Jurkat, Clone E6-1 (cell line): Measurements from ENCODE around the gene CLEC16A.

Source experiments
- DNase-seq: peaks from one replicate; pipeline ENCODE4 v3.0.0-alpha.2; 2011; ENCODE audit warnings: low read depth, low spot score
- H3K4me3 ChIP-seq: 2 replicates; pipeline ENCODE4 v1.5.1; 2011; ENCODE audit warnings: mild to moderate bottlenecking, low read length, control low read depth, moderate library complexity

Gene CLEC16A

DNA sequence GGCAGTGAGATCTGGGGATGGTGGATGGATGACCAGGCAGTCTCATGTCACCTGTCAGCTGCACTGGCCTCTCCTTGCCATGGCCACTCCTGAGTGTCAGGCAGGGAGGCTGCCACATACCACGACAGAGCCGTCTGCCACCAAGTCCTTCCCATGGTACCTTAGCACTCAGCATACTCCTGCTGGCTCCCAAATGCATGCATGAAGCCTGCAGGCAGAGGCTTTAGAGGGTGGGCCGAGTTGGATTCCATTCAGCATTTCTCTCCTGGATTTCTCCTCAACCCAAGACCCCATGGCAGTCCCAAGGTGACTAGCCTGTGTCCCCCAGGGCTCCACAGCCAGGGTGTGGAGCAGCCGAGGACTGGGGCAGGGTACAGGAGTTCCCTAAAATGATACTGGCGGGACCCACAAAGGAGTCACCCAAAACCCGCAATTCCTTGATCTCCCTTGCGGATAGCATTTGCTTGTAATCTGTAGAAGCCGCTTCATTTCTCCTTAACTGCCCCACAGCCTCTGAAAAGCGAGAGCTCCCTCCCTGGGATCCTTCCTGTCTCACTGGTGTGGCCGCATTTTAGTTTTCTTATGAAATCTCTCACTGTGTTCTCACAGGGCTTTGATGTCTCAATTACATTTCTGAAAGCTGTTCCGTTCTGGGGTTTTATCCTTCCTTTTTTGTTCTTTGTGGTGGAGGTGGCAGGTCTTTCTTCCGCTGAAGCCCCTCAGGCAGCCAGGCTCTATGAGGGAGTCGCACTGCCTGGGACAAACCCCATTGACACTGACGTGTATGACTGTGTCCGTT, 170.2 kb downstream of the CLEC16A start:
- DNase-seq = peak; percentile 94
- H3K4me3 ChIP-seq = peak overlapping the region; percentile 20

GRCh38 chr16:11117576-11118211, 173.3 kb downstream of the CLEC16A start:
- H3K4me3 ChIP-seq = no peak overlapping the region
- DNase-seq = no peak

DNA sequence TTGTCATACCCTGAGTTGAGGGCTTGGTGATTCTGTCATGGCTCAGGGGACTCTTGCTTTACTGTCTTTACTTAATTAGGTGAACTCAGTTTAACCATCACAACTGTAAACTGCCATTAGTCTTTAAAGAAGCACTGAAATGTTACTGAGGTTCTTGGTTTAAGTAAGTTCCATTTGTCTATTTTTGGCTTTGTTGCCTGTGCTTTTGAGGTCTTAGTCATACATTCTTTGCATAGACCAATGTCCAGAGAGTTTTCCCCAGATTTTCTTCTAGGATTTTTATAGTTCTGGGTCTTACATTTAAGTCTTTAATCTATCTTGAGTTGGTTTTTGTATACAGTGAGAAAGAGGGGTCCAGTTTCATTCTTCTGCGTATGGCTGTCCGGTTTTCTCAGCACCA, 174.1 kb downstream of the CLEC16A start:
- H3K4me3 ChIP-seq = no peak overlapping the region
- DNase-seq = no peak

DNA sequence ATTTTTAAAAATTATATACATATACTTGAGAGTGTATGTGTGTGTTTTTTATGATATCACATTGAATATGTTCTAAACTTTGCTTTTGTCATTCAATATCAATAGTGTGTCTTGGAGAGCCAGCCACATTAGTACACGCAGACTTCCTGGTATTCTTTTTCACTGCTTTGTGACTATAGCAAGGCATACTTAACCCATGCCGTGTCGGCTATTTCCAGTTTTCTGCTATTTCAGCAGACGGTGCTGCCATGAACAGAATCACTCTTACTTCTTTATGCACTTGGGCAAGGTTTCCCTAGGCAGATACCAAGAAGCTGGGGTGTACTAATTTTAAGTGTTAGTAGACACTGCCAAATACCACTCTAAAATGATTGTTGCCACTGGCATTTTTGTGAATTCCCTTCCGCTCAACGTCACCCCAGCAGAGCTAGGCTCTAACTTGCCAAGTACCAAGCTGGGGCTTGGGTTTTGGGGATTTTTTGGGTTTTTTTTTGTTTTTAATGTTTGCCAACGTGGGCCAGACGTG, 176.8 kb downstream of the CLEC16A start:
- no peak for DNase-seq
- no peak overlapping the region for H3K4me3 ChIP-seq

GRCh38 chr16:11121914-11122692, 177.7 kb downstream of the CLEC16A start:
- DNase-seq = peak; percentile 89

GRCh38 chr16:11123666-11124065, 179.3 kb downstream of the CLEC16A start:
- no peak overlapping the region for H3K4me3 ChIP-seq
- DNase-seq = no peak

More at GRCh38 chr16:11121914-11122692, 177.7 kb downstream of the CLEC16A start:
- H3K4me3 ChIP-seq = no peak overlapping the region

DNA sequence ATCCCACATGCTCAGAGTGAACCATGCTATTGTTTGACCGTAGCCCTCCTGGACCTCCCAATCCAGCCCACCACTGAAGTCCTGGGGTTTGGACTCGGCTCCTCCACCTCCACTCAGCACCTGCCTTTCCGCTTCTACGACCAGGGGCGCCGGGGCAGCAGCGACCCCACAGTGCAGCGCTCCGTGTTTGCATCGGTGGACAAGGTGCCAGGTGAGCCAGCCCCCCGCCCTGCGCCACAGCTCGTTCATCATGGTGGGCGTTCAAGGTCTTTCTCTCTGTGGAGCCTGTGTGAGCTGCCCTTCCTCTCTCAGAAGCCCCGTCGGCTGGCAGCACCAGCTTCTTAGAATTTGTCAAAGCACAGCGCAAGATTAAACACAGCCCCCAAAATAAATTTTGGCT, 181.6 kb downstream of the CLEC16A start:
- no peak overlapping the region for H3K4me3 ChIP-seq
- no peak for DNase-seq

DNA sequence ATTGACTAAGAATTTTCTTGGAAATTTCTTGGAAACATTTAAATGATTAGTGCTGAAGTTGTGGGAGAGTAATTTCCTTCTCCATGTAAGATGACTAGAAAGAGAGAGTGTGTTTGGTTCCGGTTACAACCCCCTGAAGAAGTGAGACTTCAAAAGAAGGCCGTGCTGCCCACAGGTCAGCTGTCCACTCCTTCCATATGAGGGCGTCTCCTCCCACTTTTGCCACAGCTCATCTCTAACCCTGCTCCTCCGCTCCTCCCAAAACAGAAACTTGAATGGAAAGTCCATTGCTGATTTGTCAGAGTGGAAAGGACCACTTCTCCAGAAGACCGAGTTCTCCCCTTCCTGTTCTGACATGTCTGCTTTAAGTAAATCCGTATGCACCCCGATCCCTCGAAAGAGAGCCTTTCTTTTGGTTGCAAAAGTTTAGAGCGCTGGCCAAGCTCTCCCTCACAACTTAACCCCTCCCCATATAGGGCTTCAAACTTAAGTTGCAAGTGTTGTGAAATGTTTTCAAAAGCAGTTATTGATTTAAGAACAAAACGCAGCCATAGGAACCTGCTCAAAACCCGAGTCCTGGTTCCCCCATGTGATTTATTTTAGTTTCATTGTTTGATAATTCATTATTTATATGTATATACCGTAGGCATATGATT, 182.2 kb downstream of the CLEC16A start:
- H3K4me3 ChIP-seq = no peak overlapping the region
- no peak for DNase-seq

GRCh38 chr16:11127610-11128195, 183.3 kb downstream of the CLEC16A start:
- H3K4me3 ChIP-seq = no peak overlapping the region

DNA sequence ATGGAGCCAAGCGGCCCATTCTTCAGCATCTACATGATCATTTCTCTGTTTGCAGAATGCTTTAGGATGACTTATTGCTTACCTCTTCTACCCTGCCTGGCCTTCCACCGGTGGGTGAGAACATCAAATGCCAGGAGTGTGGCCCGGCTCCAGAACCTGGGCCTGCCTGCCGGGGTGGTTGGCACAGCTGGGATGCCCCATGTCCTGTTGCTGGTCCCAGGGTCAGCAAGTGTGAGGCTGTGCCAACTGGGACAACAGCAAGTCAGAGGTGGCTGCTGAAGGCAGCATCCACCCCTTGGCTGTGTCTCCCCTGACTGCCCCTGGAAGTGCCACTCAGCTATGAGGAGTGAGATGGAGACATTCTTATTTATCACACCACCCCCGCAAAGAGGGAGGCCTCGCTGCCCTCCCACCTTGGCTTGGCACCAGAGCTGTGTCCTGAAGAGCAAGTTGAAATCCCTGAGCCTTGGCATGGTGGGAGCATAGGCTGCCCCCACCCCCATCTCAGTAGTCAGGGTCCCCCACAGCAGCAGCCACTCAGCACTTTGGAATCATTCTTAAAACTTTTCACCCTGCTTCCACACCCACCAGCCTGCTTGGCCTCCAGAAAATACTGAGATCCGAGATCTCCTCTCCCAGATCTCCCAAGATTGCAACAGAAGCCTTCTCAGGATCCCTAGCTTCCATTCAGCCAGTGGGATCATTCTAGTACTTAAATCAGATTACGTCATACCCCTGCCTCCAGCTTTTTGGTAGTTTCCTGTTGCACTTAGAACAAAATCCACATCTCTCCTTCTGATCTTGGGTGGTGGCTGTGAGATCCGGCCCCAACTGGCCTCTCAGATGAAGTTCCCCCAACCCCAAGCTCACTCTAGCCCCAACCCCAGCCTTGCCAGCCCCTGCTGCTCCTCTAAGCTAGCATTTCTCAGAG, 184.1 kb downstream of the CLEC16A start:
- peak; percentile 54 for DNase-seq
- no peak overlapping the region for H3K4me3 ChIP-seq

More at GRCh38 chr16:11127610-11128195, 183.3 kb downstream of the CLEC16A start:
- DNase-seq = no peak

- DNase-seq = no peak
- no peak overlapping the region for H3K4me3 ChIP-seq
Measured at GRCh38 chr16:11129378-11129781, 185.0 kb downstream of the CLEC16A start.

DNA sequence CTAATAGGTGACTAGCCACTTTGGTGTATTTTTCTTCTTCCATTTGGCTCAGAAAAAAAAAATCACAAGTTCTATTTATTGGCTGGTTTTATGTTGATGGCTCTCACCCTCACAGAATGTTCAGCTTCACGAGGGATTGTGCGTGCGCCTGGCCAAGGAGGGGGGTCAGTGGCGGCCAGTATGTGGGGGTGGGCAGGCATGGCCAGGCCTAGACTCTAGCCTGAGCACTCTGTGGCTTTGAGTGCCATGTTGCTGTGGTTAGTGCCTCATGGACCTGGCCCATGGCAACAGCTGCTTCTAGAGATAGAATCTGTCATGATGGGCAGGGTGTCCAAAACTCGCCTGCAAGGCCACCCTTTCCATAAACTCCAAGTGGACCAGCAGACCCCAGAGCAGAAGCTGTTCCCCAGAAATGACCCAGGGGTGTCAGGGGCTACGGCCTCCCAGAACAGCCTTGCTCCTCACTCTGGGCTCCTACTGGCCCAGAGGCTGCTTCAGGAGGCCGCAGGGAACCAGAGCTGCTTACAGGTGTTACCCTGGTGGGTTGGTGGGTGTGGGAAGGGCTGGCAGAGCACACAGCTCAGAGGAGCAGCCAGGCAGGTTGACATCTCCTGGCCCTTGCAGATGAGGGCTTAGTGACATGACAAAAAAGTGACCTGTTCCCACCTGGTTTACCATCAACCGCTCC, 186.8 kb downstream of the CLEC16A start:
- H3K4me3 ChIP-seq = no peak overlapping the region
- no peak for DNase-seq

- DNase-seq = no peak
- no peak overlapping the region for H3K4me3 ChIP-seq
Measured at GRCh38 chr16:11131706-11132105, 187.3 kb downstream of the CLEC16A start.

DNA sequence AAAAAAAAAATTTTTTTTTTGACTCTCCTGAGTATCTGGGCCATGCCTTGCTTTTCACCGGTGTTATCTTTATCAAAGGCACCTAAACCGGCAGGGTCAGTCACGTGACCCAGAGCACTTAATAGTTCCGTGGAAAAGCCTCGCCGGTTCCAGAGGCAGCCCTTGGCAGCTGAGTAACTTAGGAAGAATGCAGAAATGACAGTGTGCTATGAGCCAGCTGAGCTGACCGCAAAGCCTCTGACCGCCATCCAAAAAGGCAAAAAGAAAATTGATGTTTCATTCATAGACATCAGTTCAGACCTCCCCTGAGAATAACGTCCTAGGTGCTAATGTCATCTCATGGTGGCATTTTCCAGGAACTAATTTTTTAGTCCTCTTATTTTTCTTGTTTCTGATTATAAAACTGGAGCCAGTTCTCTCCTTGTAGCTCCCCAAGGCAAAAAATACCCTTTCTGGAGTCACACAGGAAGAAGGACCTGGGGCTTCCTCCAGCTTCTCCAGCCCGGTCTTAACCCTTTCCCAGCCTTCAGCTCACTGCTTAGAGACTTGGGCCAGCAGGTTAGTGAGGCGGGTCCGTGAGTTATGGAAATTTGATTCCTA, 189.1 kb downstream of the CLEC16A start:
- DNase-seq = no peak
- no peak overlapping the region for H3K4me3 ChIP-seq

GRCh38 chr16:11134722-11135463, 190.5 kb downstream of the CLEC16A start:
- no peak overlapping the region for H3K4me3 ChIP-seq
- no peak for DNase-seq

DNA sequence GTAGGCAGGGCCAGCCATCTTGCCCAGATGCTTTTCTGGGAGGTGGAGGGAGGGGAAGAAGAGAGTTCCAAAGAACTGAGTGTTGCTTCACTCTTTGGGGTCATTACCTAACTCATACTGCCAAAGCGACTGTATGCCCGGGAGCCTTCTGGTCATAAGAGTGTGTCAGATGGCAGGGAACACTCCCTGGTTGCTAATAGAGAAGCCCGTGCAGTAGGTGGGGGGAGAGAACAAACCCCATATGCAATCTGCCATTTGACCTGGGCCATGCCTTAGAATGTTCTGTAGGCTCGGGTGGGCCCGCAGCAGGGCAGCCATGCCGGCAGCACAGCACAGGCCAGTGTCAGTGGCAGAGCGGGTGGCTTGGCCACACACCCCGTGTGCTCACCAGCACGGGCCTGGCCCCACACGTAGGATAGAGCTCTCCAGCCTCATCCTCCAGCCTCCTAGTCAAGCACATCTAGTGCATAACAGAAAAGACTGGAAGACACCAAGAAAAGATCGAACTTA, 191.2 kb downstream of the CLEC16A start:
- no peak for DNase-seq
- H3K4me3 ChIP-seq = no peak overlapping the region
